CD14-positive monocyte (primary cell): ENCODE data around the gene EDA. TPM values are rescaled to one million over a fixed set of nuclear protein-coding genes. Genes with fewer than 3 reads are reported as not detected.

Source experiments
- DNase-seq, 3 donors: peaks; one replicate each; pipeline ENCODE4 v3.0.0-alpha.2; 2011 to 2022
- H2AFZ ChIP-seq: 2 replicates; pipeline ENCODE4 v1.6.0; 2012; ENCODE audit warnings: mild to moderate bottlenecking, low read depth, low read length, inconsistent platforms; ENCODE audit not compliant: insufficient read depth, poor library complexity, severe bottlenecking
- H3K27ac ChIP-seq, 2 donors: 1 replicate in 1 of 2; 2 replicates in 1 of 2; pipeline ENCODE4 v1.5.1; 2012 to 2013; ENCODE audit warnings: low read length in 2 of 2, control low read depth in 1 of 2, inconsistent platforms in 1 of 2, low read depth in 1 of 2, mild to moderate bottlenecking in 1 of 2
- H3K27me3 ChIP-seq, 2 donors: one replicate each; pipeline versions ENCODE4 v1.6.0 to v1.6.1; 2011 to 2013; ENCODE audit warnings: low read length in 2 of 2; ENCODE audit not compliant: control insufficient read depth in 2 of 2, insufficient read depth in 2 of 2
- H3K36me3 ChIP-seq, 2 donors: replicated peaks in 1 of 2; 1 replicate in 1 of 2; 2 replicates in 1 of 2; pipeline versions ENCODE4 v1.5.1 to v1.6.1; 2012 to 2013; ENCODE audit warnings: low read length in 2 of 2, control low read depth in 1 of 2, inconsistent platforms in 1 of 2, mild to moderate bottlenecking in 1 of 2; ENCODE audit not compliant: insufficient read depth in 2 of 2, control insufficient read depth in 1 of 2
- H3K4me1 ChIP-seq, 2 donors: 1 replicate in 1 of 2; 2 replicates in 1 of 2; pipeline versions ENCODE4 v1.5.1 to v1.6.1; 2012 to 2013; ENCODE audit warnings: low read length in 2 of 2, control low read depth in 1 of 2, inconsistent platforms in 1 of 2, mild to moderate bottlenecking in 1 of 2, moderate library complexity in 1 of 2; ENCODE audit not compliant: insufficient read depth in 2 of 2, control insufficient read depth in 1 of 2
- H3K4me2 ChIP-seq: replicated peaks from 2 replicates; pipeline ENCODE3; 2012; ENCODE audit warnings: low read length, moderate library complexity, mild to moderate bottlenecking; ENCODE audit not compliant: poor library complexity, severe bottlenecking; ENCODE audit errors: extremely low read depth
- H3K4me3 ChIP-seq, 3 experiments: fragments of 200-600 bp in 1 of 3; sonication (generic) in 1 of 3; replicated peaks in 1 of 3; 1 replicate in 2 of 3; 2 replicates in 1 of 3; pipeline ENCODE4 v1.5.1; 2011 to 2013; ENCODE audit warnings: low read length in 3 of 3, mild to moderate bottlenecking in 3 of 3, control low read depth in 2 of 3, low read depth in 2 of 3, inconsistent platforms in 1 of 3, moderate library complexity in 1 of 3
- H3K79me2 ChIP-seq: 2 replicates; pipeline ENCODE4 v1.6.0; 2012; ENCODE audit warnings: mild to moderate bottlenecking, control low read depth, inconsistent platforms, low read length, moderate library complexity; ENCODE audit not compliant: insufficient read depth
- H3K9ac ChIP-seq: 2 replicates; pipeline ENCODE4 v1.6.0; 2017; ENCODE audit warnings: low read length, mild to moderate bottlenecking; ENCODE audit not compliant: insufficient read depth, poor library complexity, severe bottlenecking
- H3K9me3 ChIP-seq, 2 donors: replicated peaks in 1 of 2; 1 replicate in 1 of 2; 2 replicates in 1 of 2; pipeline versions ENCODE4 v1.5.1 to v1.6.1; 2012 to 2013; ENCODE audit warnings: low read length in 2 of 2, control low read depth in 1 of 2; ENCODE audit not compliant: control insufficient read depth in 1 of 2, insufficient read depth in 1 of 2
- H4K20me1 ChIP-seq: 2 replicates; pipeline ENCODE4 v1.6.0; 2012; ENCODE audit warnings: mild to moderate bottlenecking, low read length, control low read depth, moderate library complexity; ENCODE audit not compliant: insufficient read depth
- H3K27ac Mint-ChIP-seq, 7 donors: one replicate each; pipeline ENCODE4 v1.8.0; 2020; ENCODE audit warnings: mild to moderate bottlenecking in 7 of 7, mixed read lengths in 7 of 7, moderate library complexity in 6 of 7, inconsistent platforms in 2 of 7
- H3K27me3 Mint-ChIP-seq, 3 donors: one replicate each; pipeline ENCODE4 v1.8.0; 2021 to 2022; ENCODE audit warnings: low read depth in 3 of 3, mild to moderate bottlenecking in 3 of 3, mixed read lengths in 3 of 3, moderate library complexity in 3 of 3, inconsistent platforms in 1 of 3
- H3K36me3 Mint-ChIP-seq, 2 donors: one replicate each; pipeline ENCODE4 v1.8.0; 2020; ENCODE audit warnings: mixed read lengths in 2 of 2, inconsistent platforms in 1 of 2, mild to moderate bottlenecking in 1 of 2
- H3K4me1 Mint-ChIP-seq: one replicate; pipeline ENCODE4 v1.8.0; 2020; ENCODE audit warnings: mild to moderate bottlenecking, mixed read lengths
- H3K4me3 Mint-ChIP-seq, 2 donors: one replicate each; pipeline ENCODE4 v1.8.0; 2020; ENCODE audit warnings: mild to moderate bottlenecking in 2 of 2, mixed read lengths in 2 of 2, moderate library complexity in 1 of 2
- H3K9me3 Mint-ChIP-seq, 7 donors: one replicate each; pipeline ENCODE4 v1.8.0; 2020 to 2022; ENCODE audit warnings: mixed read lengths in 7 of 7, mild to moderate bottlenecking in 6 of 7, moderate library complexity in 6 of 7, inconsistent platforms in 2 of 7
- WGBS: methylation state at CpG from one replicate; pipeline ENCODE4 v1.1.5; 2013; ENCODE audit warnings: missing lambda C conversion rate; ENCODE audit not compliant: insufficient coverage; 5-methylcytosine and 5-hydroxymethylcytosine counted together
- intact Hi-C, 2 donors: fragments of 100-400 bp; cut with micrococcal nuclease; formaldehyde crosslinking; loops; one replicate each; pipeline versions ENCODE4 v1.15.0 to v1.15.1; 2023
- polyA plus RNA-seq, 3 donors: library from polyadenylated mRNA; depleted of rRNA in 1 of 3; unstranded in 2 of 3; stranded (reverse) in 1 of 3; fragments of 300-500 nt in 2 of 3; fragments of >200 nt in 1 of 3; fragmentation: Illumina TruSeq in 2 of 3; gene quantifications; 1 replicate in 2 of 3; 2 replicates in 1 of 3; pipeline ENCODE4 v1.2.3, GENCODE V29; 2012 to 2021
- TF ChIP-seq, protein P1 (sequence below): fragments of 200-600 bp; IDR thresholded peaks from one replicate; pipeline ENCODE4 v1.8.0; 2022; ENCODE audit warnings: antibody characterized with exemption, mild to moderate bottlenecking

EDA gene
- polyA plus RNA-seq, 3 donors: 0.11 to 0.31 TPM; not detected in 1

DNA sequence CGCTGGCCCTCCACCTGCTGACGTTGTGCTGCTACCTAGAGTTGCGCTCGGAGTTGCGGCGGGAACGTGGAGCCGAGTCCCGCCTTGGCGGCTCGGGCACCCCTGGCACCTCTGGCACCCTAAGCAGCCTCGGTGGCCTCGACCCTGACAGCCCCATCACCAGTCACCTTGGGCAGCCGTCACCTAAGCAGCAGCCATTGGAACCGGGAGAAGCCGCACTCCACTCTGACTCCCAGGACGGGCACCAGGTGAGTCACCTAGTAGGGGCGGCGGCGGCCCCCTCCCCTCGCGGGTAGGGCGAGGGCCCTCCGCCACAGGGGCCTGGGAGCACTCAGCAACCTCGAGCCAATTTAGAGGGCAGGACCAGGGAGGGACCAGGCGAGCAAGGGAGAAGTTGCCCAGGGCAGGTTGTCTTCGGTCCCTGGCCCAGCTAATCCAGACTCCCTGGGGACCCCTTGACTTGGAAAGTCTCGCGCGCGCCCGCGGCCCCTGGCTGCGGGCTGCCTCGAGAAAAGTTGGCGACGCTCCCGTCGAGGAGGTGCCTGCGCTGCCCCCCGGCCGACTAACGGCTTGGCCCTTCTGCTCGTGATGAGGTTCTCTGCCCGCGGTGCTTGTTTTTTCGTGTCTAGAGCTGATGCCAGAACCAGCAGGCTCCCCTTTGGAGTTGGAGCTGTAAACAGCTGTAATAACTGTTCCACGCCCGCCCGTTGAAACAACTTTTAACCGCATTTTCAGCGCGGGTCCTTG, 717 bp downstream of the EDA start:
- Mint-ChIP-seq H3K27me3 (peaks cover 22 to 35% (median 31%) of the 10 kb centered on the region in 3 donors), H3K9me3 (peaks cover 0 to 10% (median 0%) of the 10 kb centered on the region in 7 donors), H3K27ac (no peak overlapping the region), H3K36me3 (no peaks in the 10 kb centered on the region), H3K4me1 (peaks cover 9% of the 10 kb centered on the region), H3K4me3 (peak overlapping the region; percentile 67 to 89)
- no peaks in the 10 kb centered on the region for H3K79me2 ChIP-seq
- H2AFZ ChIP-seq: peak overlapping the region; percentile 66
- H4K20me1 ChIP-seq: no peaks in the 10 kb centered on the region
- H3K4me2 ChIP-seq: peak overlapping the region; percentile 75
- H3K36me3 ChIP-seq: no peaks in the 10 kb centered on the region
- H3K27me3 ChIP-seq: peaks cover 11 to 34% of the 10 kb centered on the region in 2 donors
- no peak overlapping the region for H3K27ac ChIP-seq
- TF ChIP-seq, protein P1, sequence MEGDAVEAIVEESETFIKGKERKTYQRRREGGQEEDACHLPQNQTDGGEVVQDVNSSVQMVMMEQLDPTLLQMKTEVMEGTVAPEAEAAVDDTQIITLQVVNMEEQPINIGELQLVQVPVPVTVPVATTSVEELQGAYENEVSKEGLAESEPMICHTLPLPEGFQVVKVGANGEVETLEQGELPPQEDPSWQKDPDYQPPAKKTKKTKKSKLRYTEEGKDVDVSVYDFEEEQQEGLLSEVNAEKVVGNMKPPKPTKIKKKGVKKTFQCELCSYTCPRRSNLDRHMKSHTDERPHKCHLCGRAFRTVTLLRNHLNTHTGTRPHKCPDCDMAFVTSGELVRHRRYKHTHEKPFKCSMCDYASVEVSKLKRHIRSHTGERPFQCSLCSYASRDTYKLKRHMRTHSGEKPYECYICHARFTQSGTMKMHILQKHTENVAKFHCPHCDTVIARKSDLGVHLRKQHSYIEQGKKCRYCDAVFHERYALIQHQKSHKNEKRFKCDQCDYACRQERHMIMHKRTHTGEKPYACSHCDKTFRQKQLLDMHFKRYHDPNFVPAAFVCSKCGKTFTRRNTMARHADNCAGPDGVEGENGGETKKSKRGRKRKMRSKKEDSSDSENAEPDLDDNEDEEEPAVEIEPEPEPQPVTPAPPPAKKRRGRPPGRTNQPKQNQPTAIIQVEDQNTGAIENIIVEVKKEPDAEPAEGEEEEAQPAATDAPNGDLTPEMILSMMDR: no peak
- 1% methylated on average over 42 of the region's 53 CpGs for WGBS
- no peak for DNase-seq
- H3K4me1 ChIP-seq: peaks cover 3 to 9% of the 10 kb centered on the region in 2 donors
- intact Hi-C loops: no loop called here
- no peak overlapping the region for H3K9ac ChIP-seq
- peak overlapping the region; percentile 29 to 62 (median 29) for H3K4me3 ChIP-seq
- H3K9me3 ChIP-seq: no peaks in the 10 kb centered on the region

DNA sequence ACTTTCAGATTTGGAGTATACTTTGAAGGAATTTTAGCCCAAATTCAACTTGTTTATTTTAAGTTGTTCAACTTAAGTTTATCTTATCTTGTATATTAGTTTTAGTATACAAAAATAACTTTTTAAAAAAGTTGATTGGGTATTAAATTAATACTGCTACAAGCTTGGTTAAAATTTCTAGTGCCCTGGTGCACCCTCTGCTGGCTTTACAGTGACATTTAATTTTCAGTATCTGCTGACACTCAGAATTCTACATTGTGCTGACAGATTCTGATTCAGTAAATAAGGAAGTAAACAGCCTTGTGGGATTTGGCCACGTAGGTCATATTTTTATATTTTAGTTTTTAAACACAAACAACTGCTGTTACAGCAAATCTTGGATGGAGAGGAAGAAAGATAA, 2.9 kb downstream of the EDA start:
- H2AFZ ChIP-seq: no peak overlapping the region
- intact Hi-C loops: no loop called here

More for the DNA sequence above, 2.9 kb downstream of the EDA start:
- Histone ChIP-seq H3K27me3 (peaks cover 11 to 34% of the 10 kb centered on the region in 2 donors), H3K36me3 (no peaks in the 10 kb centered on the region), H3K4me3 (no peak overlapping the region), H3K9me3 (no peaks in the 10 kb centered on the region), H4K20me1 (no peaks in the 10 kb centered on the region), H3K9ac (no peak overlapping the region), H3K4me2 (no peak overlapping the region), H3K27ac (no peak overlapping the region), H3K79me2 (no peaks in the 10 kb centered on the region), H3K4me1 (peaks cover 3 to 9% of the 10 kb centered on the region in 2 donors)
- H3K4me3 Mint-ChIP-seq: no peak overlapping the region
- peaks cover 9% of the 10 kb centered on the region for H3K4me1 Mint-ChIP-seq
- H3K9me3 Mint-ChIP-seq: peaks cover 0 to 13% (median 0%) of the 10 kb centered on the region in 7 donors
- no peak overlapping the region for H3K27ac Mint-ChIP-seq
- no peaks in the 10 kb centered on the region for H3K36me3 Mint-ChIP-seq
- DNase-seq: peak in 2 of 3 donors; percentile 1 to 6
- TF ChIP-seq, protein P1: peak; percentile 11
- H3K27me3 Mint-ChIP-seq: peaks cover 22 to 35% (median 30%) of the 10 kb centered on the region in 3 donors
- whole genome bisulfite sequencing: no CpG with 5 or more reads among the region's 1 CpG
